H1 (cell line): ENCODE data around the gene STAT3. TPM values are rescaled to one million over a fixed set of nuclear protein-coding genes. Genes with fewer than 3 reads are reported as not detected.
A peak's percentile ranks its signal among the peaks of the same experiment; 100 is the strongest.

Experiments used
- CTCF ChIA-PET: fragments of 300-600 bp; sonication (Branson Sonifier 250); formaldehyde crosslinking; loops from one replicate; lab custom pipeline; 2021; ENCODE audit not compliant: partially characterized antibody; lab: Charles Lee
- POLR2A ChIA-PET: fragments of 300-600 bp; sonication (Branson Sonifier 250); formaldehyde crosslinking; loops from one replicate; lab custom pipeline; 2021; ENCODE audit warnings: inconsistent platforms; ENCODE audit not compliant: partially characterized antibody; lab: Charles Lee
- DNase-seq, 2 experiments: peaks; one replicate each; pipeline versions ENCODE4 v3.0.0 to v3.0.0-alpha.2; 2010 to 2022; ENCODE audit warnings: low spot score in 2 of 2, low read depth in 1 of 2, mixed read lengths in 1 of 2
- FAIRE-seq: peaks from 2 replicates; lab custom pipeline; 2011; peaks lifted over from hg19 to GRCh38; lab: Jason Lieb, UNC
- H2AFZ ChIP-seq: 2 replicates; pipeline ENCODE4 v1.8.1; 2012; ENCODE audit warnings: low read length, inconsistent platforms
- H2AK5ac ChIP-seq: 2 replicates; pipeline ENCODE4 v1.6.1; 2013; ENCODE audit warnings: low read depth, low read length
- H2BK120ac ChIP-seq: replicated peaks from 2 replicates; pipeline ENCODE3; 2013; ENCODE audit warnings: low read depth, low read length, inconsistent platforms
- H2BK12ac ChIP-seq: 2 replicates; pipeline ENCODE4 v1.6.1; 2013; ENCODE audit warnings: low read depth, low read length
- H2BK15ac ChIP-seq: 2 replicates; pipeline ENCODE4 v1.6.1; 2013; ENCODE audit warnings: low read length
- H2BK20ac ChIP-seq: 2 replicates; pipeline ENCODE4 v1.6.1; 2013; ENCODE audit warnings: low read length
- H2BK5ac ChIP-seq: 2 replicates; pipeline ENCODE4 v1.6.1; 2013; ENCODE audit warnings: low read depth, low read length
- H3K14ac ChIP-seq: 2 replicates; pipeline ENCODE4 v1.6.1; 2013; ENCODE audit warnings: inconsistent platforms; ENCODE audit not compliant: insufficient read length
- H3K18ac ChIP-seq: 2 replicates; pipeline ENCODE4 v1.6.1; 2013; ENCODE audit warnings: low read length; ENCODE audit errors: extremely low read depth
- H3K23ac ChIP-seq: 2 replicates; pipeline ENCODE4 v1.6.1; 2013; ENCODE audit warnings: inconsistent platforms; ENCODE audit not compliant: insufficient read length
- H3K23me2 ChIP-seq: 2 replicates; pipeline ENCODE4 v1.6.1; 2013; ENCODE audit warnings: low read depth, low read length
- H3K27ac ChIP-seq: 2 replicates; pipeline ENCODE4 v1.6.1; 2011; ENCODE audit warnings: low read depth, low read length, inconsistent platforms
- H3K27me3 ChIP-seq, 4 experiments: replicated peaks in 1 of 4; 1 replicate in 1 of 4; 2 replicates in 3 of 4; pipeline versions ENCODE4 v1.6.1 to v1.8.1; 2011 to 2013; ENCODE audit warnings: low read length in 3 of 4, mild to moderate bottlenecking in 3 of 4, inconsistent platforms in 2 of 4, mixed read lengths in 2 of 4, moderate library complexity in 1 of 4; ENCODE audit not compliant: control insufficient read depth in 3 of 4, insufficient read depth in 3 of 4; ENCODE audit errors: extremely low read depth in 1 of 4
- H3K36me3 ChIP-seq, 4 experiments: 2 replicates each; pipeline versions ENCODE4 v1.6.1 to v1.8.1; 2011 to 2013; ENCODE audit warnings: mild to moderate bottlenecking in 4 of 4, low read length in 3 of 4, moderate library complexity in 2 of 4, control low read depth in 1 of 4, inconsistent platforms in 1 of 4; ENCODE audit not compliant: insufficient read depth in 4 of 4, control insufficient read depth in 2 of 4
- H3K4ac ChIP-seq: replicated peaks from 2 replicates; pipeline ENCODE3; 2013; ENCODE audit warnings: low read length, low read depth, mixed read lengths, inconsistent platforms; ENCODE audit not compliant: insufficient read length
- H3K4me1 ChIP-seq, 4 experiments: replicated peaks in 1 of 4; 1 replicate in 1 of 4; 2 replicates in 3 of 4; pipeline versions ENCODE4 v1.6.1 to v1.8.1; 2011 to 2013; ENCODE audit warnings: low read length in 3 of 4, inconsistent platforms in 2 of 4, mixed read lengths in 1 of 4; ENCODE audit not compliant: insufficient read depth in 4 of 4, control insufficient read depth in 3 of 4
- H3K4me2 ChIP-seq, 2 experiments: 2 replicates each; pipeline versions ENCODE4 v1.6.1 to v1.8.1; 2011 to 2013; ENCODE audit warnings: low read depth in 2 of 2, low read length in 2 of 2, control low read depth in 1 of 2, inconsistent platforms in 1 of 2, mild to moderate bottlenecking in 1 of 2; ENCODE audit not compliant: insufficient read depth in 1 of 2
- H3K4me3 ChIP-seq, 4 experiments: fragments of 200-600, 300-600 bp in 1 of 4; sonication (generic), shearing (Covaris generic), sonication (Bioruptor Twin) in 1 of 4; 2 replicates each; pipeline versions ENCODE4 v1.5.1 to v1.8.1; 2011 to 2016; ENCODE audit warnings: low read length in 4 of 4, low read depth in 3 of 4, control low read depth in 2 of 4, inconsistent platforms in 2 of 4, mild to moderate bottlenecking in 2 of 4, mixed read lengths in 1 of 4, moderate library complexity in 1 of 4; ENCODE audit not compliant: insufficient read depth in 2 of 4; ENCODE audit errors: extremely low read depth in 1 of 4
- H3K56ac ChIP-seq: replicated peaks from 2 replicates; pipeline ENCODE3; 2013; ENCODE audit warnings: low read depth, mild to moderate bottlenecking, mixed read lengths, low read length, inconsistent platforms; ENCODE audit not compliant: insufficient read length
- H3K79me1 ChIP-seq: 2 replicates; pipeline ENCODE4 v1.6.1; 2013; ENCODE audit warnings: low read depth, low read length, control low read depth
- H3K79me2 ChIP-seq, 2 experiments: 2 replicates each; pipeline versions ENCODE4 v1.6.1 to v1.8.1; 2012 to 2013; ENCODE audit warnings: low read length in 2 of 2, mild to moderate bottlenecking in 2 of 2, inconsistent platforms in 1 of 2; ENCODE audit not compliant: insufficient read depth in 2 of 2, control insufficient read depth in 1 of 2
- H3K9ac ChIP-seq, 4 experiments: replicated peaks in 1 of 4; 1 replicate in 1 of 4; 2 replicates in 3 of 4; pipeline versions ENCODE4 v1.6.1 to v1.8.1; 2011 to 2013; ENCODE audit warnings: low read depth in 3 of 4, low read length in 3 of 4, control low read depth in 2 of 4, mild to moderate bottlenecking in 2 of 4, moderate library complexity in 2 of 4, inconsistent platforms in 1 of 4; ENCODE audit errors: extremely low read depth in 1 of 4
- H3K9me3 ChIP-seq, 2 experiments: 2 replicates each; pipeline versions ENCODE4 v1.6.1 to v1.8.1; 2012 to 2013; ENCODE audit warnings: mild to moderate bottlenecking in 2 of 2, moderate library complexity in 2 of 2, control low read depth in 1 of 2, inconsistent platforms in 1 of 2, low read depth in 1 of 2, low read length in 1 of 2, mixed read lengths in 1 of 2; ENCODE audit not compliant: insufficient read depth in 2 of 2
- H4K20me1 ChIP-seq, 2 experiments: replicated peaks in 1 of 2; 2 replicates each; pipeline versions ENCODE3 to v1.8.1; 2011 to 2013; ENCODE audit warnings: inconsistent platforms in 2 of 2, low read length in 2 of 2, mild to moderate bottlenecking in 1 of 2; ENCODE audit not compliant: insufficient read depth in 2 of 2, control insufficient read depth in 1 of 2
- H4K5ac ChIP-seq: 2 replicates; pipeline ENCODE4 v1.6.1; 2013; ENCODE audit warnings: low read length, low read depth, mixed read lengths, inconsistent platforms; ENCODE audit not compliant: insufficient read length
- H4K8ac ChIP-seq: 2 replicates; pipeline ENCODE4 v1.8.0; 2013; ENCODE audit warnings: mild to moderate bottlenecking, moderate library complexity, low read length, inconsistent platforms; ENCODE audit not compliant: insufficient read depth; ENCODE audit errors: extremely low read depth
- H4K91ac ChIP-seq: replicated peaks from 2 replicates; pipeline ENCODE3; 2013; ENCODE audit warnings: low read length, mixed read lengths, inconsistent platforms; ENCODE audit not compliant: insufficient read length
- ATF2 ChIP-seq: IDR thresholded peaks from 2 replicates; pipeline ENCODE4 v1.6.1; 2012; ENCODE audit warnings: low read length, inconsistent platforms
- ATF3 ChIP-seq: IDR thresholded peaks from 2 replicates; pipeline ENCODE4 v1.6.1; 2011; ENCODE audit warnings: low read depth, mild to moderate bottlenecking, low read length; ENCODE audit not compliant: insufficient read depth
- CBX5 ChIP-seq: fragments of 300-800, 300-1000 bp; sonication (generic); IDR thresholded peaks from 2 replicates; pipeline ENCODE4 v1.7.1; 2016; ENCODE audit warnings: antibody characterized with exemption, low read length, low read depth
- GABPA ChIP-seq: IDR thresholded peaks from 2 replicates; pipeline ENCODE4 v1.6.1; 2011; ENCODE audit warnings: mild to moderate bottlenecking, low read length, moderate library complexity, borderline replicate concordance; ENCODE audit not compliant: insufficient read depth
- MAFK ChIP-seq: IDR thresholded peaks from 2 replicates; pipeline ENCODE4 v1.6.1; 2012; ENCODE audit warnings: low read depth, mild to moderate bottlenecking, improper control_type of control experiment, low read length
- MAX ChIP-seq: IDR thresholded peaks from 2 replicates; pipeline ENCODE4 v1.6.1; 2012; ENCODE audit warnings: inconsistent platforms
- YY1 ChIP-seq: IDR thresholded peaks from 2 replicates; pipeline ENCODE4 v1.6.1; 2011; ENCODE audit warnings: low read depth, mild to moderate bottlenecking, low read length
- WGBS, 2 experiments: shearing (Covaris generic) in 1 of 2; methylation state at CpG; one replicate each; pipeline versions ENCODE4 v1.1.6 to v1.1.7; 2013 to 2015; ENCODE audit warnings: low lambda C conversion rate in 2 of 2, mixed read lengths in 2 of 2, inconsistent platforms in 1 of 2, low coverage in 1 of 2, missing lambda C conversion rate in 1 of 2; ENCODE audit not compliant: insufficient replicate concordance in 2 of 2, insufficient coverage in 1 of 2, insufficient read length in 1 of 2; ENCODE audit errors: extremely low coverage in 1 of 2, missing lambda C conversion rate in 1 of 2; 5-methylcytosine and 5-hydroxymethylcytosine counted together
- polyA plus RNA-seq, 7 experiments: library from polyadenylated mRNA; depleted of rRNA in 3 of 7; stranded (reverse) in 5 of 7; unstranded in 2 of 7; fragments of >200 nt in 5 of 7; fragments of 200-250 nt in 2 of 7; gene quantifications; 1 replicate in 5 of 7; 2 replicates in 1 of 7; 4 replicates in 1 of 7; pipeline versions ENCODE4 v1.2.1 to v1.2.3, GENCODE V29; 2011 to 2013; ENCODE audit warnings: missing spikeins in 2 of 7, mixed read lengths in 2 of 7
- total RNA-seq: library from RNA; stranded (reverse); fragmentation: NEBNext Ultra II Directional; extraction: Animal tissue kit (Norgen Biotek cat#: 25700); gene quantifications from 2 replicates; pipeline ENCODE4 v1.2.1, GENCODE V29; 2021

The STAT3 gene
- total and polyA plus RNA-seq, 2 of the 8 experiments (the other 6 are each of a cell fraction or from before 2014, with no cell fraction given): 38.4 to 94.1 TPM

GRCh38 chr17:42312285-42313130 lies 75.7 kb downstream of the STAT3 start:
- Histone ChIP-seq H2BK120ac (no peak overlapping the region), H3K4me2 (peak overlapping the region; percentile 14 to 64; a peak in 3 of 4 replicates), H3K4ac (no peak overlapping the region), H3K36me3 (peaks cover 2 to 25% (median 19%) of the 10 kb centered on the region in 4 experiments; a peak in 6 of 8 replicates), H3K9ac (0 out of 7 replicates have a peak overlapping the region, but pooled peaks of 1 of the 4 experiments have one; percentile 7), H3K4me3 (peak overlapping the region in 3 of 4 experiments; percentile 13 to 46 (median 26); a peak in 4 of 8 replicates), H2BK12ac (no peak overlapping the region), H3K14ac (no peak overlapping the region), H2AFZ (no peak overlapping the region), H3K23ac (no peak overlapping the region), H3K4me1 (peaks cover 5 to 20% (median 8%) of the 10 kb centered on the region in 4 experiments; a peak in 6 of 7 replicates), H3K27me3 (no peaks in the 10 kb centered on the region), H3K9me3 (no peaks in the 10 kb centered on the region), H2AK5ac (no peak overlapping the region), H3K27ac (no peak overlapping the region), H4K91ac (no peak overlapping the region), H3K79me2 (no peaks in the 10 kb centered on the region), H3K56ac (no peak overlapping the region), H4K20me1 (peaks cover 0 to 3% of the 10 kb centered on the region in 2 experiments), H3K23me2 (no peaks in the 10 kb centered on the region), H2BK5ac (no peak overlapping the region), H3K18ac (no peak overlapping the region), H4K8ac (peak overlapping the region; percentile 94), H2BK20ac (no peak overlapping the region), H2BK15ac (no peak overlapping the region), H4K5ac (no peak overlapping the region), H3K79me1 (no peaks in the 10 kb centered on the region; the same call in 1 of the 2 replicates)
- CTCF ChIA-PET: interaction anchor here (0.5 to 24.6 kb wide), 20 partner anchors 10 to 608 kb away, joined by 3 to 542 read pairs (median 4); partner anchors contain the start of gene CAVIN1
- FAIRE-seq: no peak
- 30% methylated on average over 35 of the region's 54 CpGs; no CpG with 5 or more reads in 1 of the 2 experiments for WGBS, 2 experiments
- DNase-seq: peak in 1 of 2 experiments; percentile 90
- POLR2A ChIA-PET: interaction anchor here (0.5 to 4.8 kb wide), 13 partner anchors 11 to 673 kb away, joined by 3 to 33 read pairs (median 4); partner anchors contain the start of genes STAT3 and STAT5A
- TF ChIP-seq YY1: peak; percentile 50; the same call in 1 of the 2 replicates
- TF ChIP-seq GABPA: peak; percentile 84
- TF ChIP-seq MAX: peak; percentile 98
- TF ChIP-seq CBX5: no peak
- no peak for TF ChIP-seq ATF2
- TF ChIP-seq MAFK: no peak
- TF ChIP-seq ATF3: no peak
